ENCODE results near the gene AP1M2.
"Not testable (repeated sequence)": the region's sequence is repeated elsewhere in the genome, so short reads cannot be mapped to it uniquely, and the experiment has no call there.

The AP1M2 gene

DNA sequence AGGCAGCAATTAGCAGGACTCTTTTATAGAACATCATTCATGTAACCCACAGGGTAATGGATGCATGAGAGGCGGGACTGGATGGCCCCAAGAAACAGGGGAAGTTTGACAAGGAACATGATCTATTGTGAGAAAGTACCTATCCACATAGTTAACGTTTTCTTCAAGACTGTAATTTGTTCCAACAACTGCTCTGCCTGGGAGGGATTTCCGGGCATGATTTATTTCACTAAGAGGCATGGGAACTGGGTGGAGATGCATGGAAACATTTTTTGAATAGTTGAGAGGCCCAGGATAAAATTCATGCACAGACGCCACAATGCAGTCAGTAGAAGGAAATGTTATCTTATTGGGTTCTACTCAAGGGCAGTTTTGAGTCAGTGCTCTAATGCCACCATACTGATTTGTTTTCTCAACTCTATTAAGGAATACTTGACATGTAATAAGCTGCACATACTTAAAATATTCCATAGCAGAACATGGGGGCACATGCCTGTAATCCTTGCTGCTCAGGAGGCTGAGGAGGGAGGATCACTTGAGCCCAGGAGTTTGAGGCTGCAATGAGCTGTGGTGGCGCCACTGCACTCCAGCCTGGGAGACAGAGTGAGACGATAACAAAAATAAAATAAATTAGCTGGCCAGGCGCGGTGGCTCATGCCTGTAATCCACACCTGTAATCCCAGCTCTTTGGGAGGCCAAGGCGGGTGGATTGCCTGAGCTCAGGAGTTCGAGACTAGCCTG, 53.3 kb downstream of the AP1M2 start:
- no peak for FAIRE-seq

DNA sequence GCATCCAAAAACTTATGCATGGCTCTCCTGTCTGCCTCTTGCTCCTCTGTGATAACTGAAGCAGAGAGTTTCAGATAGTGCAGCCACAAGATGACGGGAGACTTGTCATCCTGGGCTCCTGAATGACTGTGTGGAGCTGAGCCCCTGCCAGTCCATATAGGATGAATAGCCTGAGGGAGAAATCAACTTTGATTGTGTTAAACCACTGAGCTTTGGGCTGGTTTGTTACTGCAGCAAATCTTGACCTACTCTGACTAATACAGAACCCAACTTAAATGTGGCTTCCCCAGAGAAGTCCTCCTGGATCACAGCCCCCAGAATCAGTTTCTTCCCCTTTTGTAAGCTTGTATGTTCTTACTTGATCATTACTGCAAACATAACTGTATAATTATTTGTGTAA, 54.7 kb downstream of the AP1M2 start:
- FAIRE-seq: no peak

DNA sequence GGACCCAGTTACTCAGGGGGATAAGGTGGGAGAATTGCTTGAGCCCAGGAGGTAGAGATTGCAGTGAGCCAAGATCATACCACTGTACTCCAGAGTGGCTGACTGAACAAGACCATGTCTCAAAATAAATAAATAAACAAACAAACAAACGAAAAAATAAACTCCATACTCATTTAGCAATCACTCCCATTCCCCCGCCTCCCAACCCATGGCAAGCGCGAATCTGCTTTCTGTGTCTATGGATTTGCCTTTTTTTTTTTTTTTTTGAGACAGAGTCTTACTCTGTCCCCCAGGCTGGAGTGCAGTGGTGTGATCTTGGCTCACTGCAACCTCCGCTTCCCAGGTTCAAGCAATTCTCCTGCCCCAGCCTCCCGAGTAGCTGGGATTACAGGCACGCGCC, 60.2 kb downstream of the AP1M2 start:
- FAIRE-seq: not testable (repeated sequence)

DNA sequence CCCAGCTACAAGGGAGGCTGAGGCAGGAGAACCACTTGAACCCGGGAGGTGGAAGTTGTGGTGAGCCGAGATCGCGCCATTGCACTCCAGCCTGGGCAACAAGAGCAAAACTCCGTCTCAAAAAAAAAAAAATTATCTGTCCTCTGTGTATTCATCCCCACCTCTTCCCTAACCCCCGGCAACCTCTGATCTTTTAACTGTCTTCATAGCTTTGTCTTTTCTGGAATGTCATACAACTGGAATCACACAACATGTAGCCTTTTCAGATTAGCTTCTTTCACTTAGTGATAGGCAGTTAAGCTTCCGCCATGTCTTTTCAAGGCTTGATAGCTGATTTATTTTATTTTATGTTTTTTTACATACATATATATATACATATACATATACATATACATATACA, 61.5 kb downstream of the AP1M2 start:
- FAIRE-seq: no peak

DNA sequence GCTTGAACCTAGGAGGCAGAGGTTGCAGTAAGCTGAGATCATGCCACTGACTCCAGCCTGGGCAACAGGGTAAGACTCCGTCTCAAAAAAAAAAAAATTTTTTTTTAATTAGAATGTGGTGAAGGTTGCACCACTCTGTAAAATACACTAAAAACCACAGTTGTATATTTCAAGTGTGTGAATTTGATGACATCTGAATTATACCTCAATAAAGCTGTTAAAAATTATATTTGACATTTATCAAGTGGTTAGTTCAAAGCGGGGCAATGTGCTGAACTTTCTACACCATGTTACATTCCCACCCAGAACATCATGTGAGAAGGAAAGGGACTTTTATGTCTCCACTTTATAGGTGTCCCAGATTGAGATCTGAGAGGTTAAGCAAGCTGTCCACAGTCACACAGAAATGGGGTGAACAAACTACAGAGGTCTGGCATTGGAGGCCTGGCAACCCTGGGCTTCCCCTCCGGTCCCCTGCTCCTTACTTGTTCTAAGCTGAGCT, 63.9 kb downstream of the AP1M2 start:
- FAIRE-seq: no peak

Measured in endometrium (tissue), 2 donors.